Inferior parietal cortex (tissue), 1 donor: ENCODE results near the gene OR10A3.

Source experiments
- DNase-seq: peaks from one replicate; pipeline ENCODE4 v3.0.0-alpha.2; 2016; ENCODE audit errors: extremely low spot score

Gene OR10A3

DNA sequence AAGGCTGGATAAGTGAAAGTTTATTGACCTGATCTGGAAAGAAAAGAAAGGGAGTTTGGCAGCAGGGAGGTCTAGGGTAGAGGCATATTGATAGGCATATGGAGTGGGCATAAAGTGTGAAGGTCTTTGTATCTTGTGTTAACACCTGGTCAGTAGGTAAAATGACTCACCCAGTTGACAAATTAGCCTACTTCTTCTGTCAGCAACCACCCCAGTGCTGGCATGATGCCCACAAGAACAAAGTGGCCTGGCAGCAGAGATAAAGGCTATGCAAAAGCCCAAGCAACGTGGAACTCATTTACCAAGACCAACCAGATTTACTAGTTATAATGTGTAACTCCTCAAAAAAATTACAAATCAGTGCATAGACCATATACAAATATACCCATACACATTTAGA is 4.9 kb downstream of the OR10A3 start:
- no peak for DNase-seq

DNA sequence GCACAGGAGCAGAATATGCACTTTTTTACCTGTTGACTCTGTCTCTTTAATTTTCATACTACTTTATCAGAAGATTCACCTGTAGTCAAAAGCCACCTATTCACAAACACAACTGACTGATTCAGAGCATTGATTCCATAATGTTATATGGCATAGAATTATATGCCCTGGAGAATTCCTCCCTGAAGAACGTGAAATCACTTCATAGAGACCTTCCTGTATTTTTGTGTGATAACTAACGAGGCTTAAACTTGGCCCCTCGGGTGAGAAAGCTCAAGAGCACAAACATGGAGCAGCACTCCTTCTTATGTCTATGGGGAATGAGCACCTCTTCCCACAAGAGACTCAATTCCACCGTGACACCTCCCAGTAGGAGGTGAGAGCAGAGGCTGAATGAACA is 10.3 kb downstream of the OR10A3 start, which contains the start of gene OR10A6:
OR10A6 (minus strand) TSS at position 101 of the 400 bp plus-strand sequence. CDS start 2,606 bp downstream, outside the sequence.
- DNase-seq: no peak

DNA sequence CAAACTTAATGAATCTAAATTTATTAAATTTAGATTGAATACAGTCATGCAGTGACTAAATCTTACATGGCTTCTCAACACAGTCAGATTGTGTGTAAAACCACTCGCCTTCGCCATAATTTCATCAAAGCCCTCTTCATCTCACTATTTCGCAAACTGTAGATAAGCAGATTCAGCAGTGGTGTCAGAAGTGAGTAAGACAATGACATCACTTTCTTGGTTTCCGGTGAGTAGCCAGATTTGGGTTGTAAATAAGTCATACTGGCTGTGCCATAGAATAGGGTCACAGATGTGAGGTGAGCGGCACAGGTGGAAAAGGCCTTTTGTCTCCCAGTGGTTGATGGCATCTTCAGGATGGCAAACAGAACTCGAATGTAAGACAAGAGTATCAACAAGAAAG is 13.9 kb downstream of the OR10A3 start:
- no peak for DNase-seq

DNA sequence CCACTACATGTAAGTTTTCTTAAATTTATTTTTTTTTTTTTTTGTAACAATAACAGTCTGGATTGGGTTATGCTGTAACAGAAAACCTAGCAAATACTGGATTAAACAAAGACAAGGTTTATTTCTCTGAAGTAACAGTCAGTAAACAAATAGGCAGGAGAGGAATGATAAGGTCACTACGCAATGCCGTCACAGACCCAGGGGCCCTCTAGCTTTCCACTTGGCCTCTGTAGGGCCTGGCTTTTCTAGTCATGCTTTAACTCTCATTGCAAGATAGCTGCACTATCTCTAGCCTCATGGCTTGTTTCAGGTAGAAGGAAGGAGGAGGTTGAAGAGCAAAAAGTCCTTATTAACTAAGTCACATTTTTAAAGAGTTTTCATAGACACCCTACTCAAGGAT is 17.0 kb downstream of the OR10A3 start:
- no peak for DNase-seq

DNA sequence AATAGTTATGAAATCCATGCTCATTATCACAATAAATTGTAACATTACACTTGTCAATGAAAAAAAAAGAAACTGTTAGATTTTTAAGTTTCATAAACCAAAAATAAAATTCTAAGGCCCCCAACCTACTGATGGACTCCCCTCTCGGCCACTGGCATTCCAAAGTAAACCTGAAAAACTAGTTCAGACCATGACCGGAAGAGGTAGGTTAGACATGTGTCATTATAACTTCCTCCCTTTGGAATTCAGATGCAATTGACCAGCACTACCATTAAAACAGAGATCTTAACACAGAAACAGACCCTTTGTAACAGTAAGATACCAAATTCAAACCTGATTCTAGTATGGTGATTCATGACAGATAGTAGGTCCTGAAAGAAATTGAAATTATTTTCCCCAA is 23.4 kb downstream of the OR10A3 start:
- DNase-seq: no peak

DNA sequence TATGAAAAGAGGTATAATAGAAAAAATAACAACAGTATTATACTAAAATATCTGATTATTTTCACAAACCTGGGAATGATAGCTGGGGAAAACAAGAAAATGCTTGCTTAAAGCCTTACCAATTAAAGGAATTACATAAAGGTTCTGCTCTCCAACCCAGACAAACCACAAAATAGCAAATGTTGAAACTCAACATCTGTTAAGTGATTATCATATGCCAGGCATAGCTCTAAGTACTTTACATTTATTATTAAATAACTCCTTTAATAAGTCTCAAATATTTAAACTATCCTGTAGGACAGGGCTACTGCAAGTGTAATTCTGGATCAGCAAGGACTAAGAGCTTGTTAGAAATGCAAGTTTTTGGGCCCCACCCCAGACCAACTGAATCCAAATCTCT is 30.5 kb downstream of the OR10A3 start:
- DNase-seq: no peak

DNA sequence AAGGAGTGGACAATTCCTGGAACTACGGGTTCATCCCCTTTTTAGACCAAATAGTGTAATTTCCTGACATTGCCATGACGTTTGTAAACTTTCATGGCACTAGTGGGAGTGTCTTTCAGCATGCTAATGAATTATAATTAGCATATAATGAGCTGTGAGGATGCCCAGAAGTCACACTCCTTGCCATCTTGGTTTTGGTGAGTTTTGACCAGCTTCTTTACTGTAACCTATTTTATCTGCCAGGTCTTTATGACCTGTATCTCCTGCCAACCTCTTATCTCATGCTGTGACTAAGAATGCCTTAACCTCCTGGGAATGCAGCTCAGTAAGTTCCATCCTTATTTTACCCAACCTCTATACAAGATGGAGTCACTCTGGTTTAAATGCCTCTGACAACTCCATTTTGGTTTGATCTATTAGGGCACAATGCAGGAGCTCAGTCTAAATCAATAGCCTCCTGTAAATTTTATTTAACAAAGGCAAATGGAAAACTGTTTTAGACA is 31.2 kb downstream of the OR10A3 start:
- no peak for DNase-seq

DNA sequence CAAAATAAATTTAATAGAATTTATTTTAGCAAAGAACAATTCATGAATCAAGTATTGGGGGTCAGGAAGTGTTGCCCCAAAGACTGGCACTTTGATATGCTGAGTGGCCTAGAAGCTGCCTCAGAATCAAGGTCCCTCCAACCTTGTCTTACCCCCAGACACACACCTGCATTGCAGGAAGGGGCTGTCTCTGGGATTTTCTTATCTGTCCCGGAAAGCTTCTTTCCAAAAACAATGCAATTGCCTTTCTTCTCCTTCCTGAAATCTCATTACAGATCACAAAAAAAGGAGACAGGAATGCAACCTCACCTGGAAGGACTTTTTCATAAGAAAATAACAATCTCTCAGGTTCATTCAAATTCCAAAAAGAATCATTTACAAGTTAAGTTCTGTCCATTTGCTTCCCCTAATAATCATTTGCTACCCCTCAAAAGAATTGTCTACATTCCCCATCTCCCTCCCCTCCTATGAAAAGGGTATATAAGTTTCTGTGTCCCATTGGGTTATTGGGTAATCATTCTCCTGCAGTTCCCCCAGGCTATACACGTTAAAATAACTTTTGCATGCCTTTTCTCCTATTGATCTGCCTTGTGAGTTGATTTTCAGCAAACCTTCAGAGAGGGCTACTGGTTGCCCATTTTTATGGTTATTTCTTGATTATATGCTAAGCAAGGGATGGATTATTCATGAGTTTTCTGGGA is 31.8 kb downstream of the OR10A3 start:
- DNase-seq: no peak

DNA sequence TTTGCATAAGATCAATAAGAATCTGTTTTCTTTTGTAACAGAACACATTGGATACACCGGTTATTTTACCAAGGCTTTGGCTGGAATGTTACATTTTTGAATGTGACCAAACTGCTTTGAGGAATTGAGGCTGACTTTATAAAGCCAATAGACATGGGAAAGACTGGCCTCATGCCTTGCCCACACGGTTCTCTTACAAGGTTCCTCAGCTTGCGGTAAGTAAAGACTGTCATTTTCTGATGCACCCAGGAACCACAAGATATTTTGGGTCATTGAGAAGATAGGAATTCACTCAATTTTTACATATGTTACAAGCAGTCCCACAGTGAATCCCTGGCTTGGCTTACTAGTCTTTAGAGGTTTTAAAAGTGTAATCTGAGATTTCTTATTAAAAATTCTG is 34.4 kb downstream of the OR10A3 start:
- no peak for DNase-seq

DNA sequence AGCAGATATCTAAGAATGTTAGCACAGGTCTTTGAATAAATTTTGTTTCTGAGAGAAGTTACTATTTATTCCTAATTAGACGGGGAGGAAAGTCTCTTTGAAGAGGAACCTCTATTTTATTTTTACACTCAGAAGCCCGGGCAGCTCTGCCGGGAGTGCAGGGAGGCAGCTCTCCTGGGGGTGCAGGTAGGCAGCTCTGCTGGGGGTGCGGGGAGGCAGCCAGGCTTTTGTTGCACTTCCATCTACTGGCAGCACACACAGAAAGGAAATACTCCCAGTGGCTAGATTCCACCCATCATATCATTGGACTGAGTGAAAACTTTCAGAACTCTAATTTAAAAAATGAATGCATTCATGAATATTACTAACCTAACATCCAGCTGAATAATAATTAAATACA is 35.0 kb downstream of the OR10A3 start:
- DNase-seq: no peak

DNA sequence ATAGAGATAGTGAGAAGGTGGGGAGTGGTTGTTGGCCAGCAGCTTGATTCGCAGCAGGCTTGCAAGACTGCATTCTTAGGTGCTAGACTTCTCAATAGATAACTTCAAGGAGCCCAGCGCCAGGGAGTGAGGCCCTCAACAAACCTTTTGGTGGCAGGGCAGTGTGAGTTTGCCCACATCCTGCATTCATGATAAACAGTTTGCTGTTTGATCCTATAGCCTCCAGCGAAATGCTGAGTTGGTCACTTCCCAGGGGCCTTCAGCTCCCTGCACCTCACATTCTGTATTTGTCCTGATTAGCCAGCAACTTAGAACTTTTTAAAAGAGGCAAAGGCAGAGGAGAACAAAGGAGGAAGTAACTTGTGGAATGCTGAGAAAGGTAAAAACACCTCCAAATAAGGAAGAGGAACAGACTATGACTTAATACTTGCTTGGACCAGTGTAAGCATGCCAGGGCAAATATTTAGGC is 35.5 kb downstream of the OR10A3 start:
- DNase-seq: no peak

DNA sequence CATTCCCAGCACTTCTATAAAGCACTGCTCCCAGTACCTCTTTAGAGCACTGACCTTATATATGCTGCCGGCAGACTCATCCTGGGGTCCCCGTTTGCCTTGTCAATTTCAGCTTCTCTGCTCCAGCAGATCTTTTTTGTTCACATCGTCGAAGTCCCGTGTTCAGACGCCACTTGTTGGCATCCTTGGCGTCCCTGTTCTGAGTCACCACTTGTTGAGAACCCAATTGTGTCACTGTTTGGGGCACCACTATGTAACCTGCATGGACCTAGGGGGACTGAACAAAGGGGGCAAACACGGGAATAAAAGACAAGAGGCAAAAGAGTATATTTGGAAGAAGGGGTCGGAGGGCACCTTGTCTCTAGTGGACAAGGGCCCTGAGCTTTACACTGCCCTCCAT is 36.0 kb downstream of the OR10A3 start:
- DNase-seq: no peak

DNA sequence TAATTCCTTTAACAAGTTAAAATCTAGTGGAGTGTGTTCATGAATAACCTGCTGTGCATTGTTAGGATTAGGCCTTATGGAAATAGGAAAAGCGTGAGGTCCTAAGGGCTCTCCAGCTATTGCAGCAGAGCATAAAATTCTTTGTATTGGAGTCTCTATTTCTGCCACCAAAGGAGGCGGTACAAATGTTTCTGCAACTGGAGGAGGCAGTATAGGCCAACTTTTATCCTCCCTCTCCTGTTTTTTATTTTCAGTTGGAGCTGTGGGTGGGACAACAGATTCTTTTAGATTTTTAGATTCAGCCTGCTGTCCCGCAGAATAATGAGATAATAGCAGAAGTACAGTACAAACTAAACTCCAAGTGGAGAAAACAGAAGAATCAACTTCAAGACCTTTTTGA is 36.6 kb downstream of the OR10A3 start:
- no peak for DNase-seq

DNA sequence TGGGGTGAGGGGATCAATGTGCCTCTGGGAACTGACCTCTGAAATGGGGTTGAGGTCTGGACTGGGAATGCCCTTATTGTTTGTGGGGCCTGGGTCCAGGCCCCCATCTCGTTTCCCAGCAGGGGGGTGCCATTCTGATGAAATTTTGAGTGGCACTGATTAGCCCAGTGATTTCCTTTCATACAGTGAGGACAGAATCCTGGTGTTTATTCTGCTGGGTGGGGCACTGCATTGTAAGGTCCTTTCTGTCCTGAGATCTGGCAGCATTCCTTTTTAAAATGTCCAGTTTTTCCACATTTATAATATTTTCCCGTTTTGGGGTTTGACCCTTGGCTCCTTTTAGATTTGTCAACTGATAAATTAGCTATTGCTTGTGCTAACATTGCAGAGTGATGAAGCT is 37.6 kb downstream of the OR10A3 start:
- no peak for DNase-seq

DNA sequence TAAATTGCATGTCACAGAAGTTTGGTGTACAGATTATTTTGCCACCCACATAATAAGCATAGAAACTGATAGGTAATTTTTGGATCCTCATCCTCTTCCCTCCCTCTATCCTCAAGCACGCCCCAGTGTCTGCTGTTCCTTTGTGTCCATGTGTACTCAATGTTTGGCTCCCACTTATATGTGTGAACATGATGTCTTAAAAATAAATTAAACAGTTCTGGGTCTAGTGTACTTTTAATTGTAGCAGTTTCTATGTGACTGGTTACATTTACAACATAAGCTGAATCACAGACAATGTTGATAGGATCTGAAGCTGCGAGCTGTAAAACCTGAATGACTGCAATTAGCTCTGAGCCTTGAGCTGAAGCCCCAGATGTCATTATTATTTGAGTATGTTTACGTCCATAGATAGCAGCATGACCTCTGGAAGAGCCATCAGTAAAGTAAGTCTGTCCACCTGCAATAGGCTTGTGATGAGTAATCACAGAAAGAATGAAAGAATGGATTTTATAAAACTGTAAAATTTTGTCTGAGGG is 40.1 kb downstream of the OR10A3 start:
- no peak for DNase-seq

DNA sequence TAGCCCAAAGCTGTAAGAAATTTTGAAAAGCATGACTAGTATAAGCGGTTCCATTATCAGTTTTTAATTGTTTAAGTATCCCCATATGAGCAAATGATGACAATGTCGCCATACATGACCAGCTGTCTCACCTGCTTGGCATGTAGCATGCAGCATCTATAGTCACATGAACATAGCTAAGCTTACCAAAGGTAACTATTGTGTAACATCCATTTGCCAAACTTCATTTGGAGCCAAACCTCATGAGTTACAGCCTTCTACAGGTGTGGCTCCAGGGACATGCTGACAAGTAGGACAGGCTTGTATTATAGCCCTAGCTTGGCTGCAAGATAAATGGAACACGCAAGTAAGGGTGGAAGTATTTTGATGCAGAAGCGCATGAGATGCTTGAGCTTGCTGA is 40.8 kb downstream of the OR10A3 start:
- DNase-seq: no peak

DNA sequence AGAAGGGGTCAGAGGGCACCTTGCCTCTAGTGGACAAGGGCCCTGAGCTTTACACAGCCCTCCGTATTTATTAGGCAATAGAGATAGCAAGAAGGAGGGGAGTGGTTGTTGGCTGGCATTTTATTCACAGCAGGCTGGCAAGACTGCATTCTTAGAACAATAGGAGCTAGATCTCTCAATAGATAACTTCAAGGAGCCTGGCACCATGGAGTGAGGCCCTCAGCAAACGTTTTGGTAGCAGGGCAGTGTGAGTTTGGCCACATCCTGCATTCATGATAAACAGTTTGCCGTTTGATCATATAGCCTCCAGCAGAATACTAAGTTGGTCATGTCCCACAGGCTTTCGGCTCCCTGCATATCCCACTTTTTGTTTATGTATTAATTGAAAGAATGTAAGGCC is 42.1 kb downstream of the OR10A3 start:
- DNase-seq: no peak

DNA sequence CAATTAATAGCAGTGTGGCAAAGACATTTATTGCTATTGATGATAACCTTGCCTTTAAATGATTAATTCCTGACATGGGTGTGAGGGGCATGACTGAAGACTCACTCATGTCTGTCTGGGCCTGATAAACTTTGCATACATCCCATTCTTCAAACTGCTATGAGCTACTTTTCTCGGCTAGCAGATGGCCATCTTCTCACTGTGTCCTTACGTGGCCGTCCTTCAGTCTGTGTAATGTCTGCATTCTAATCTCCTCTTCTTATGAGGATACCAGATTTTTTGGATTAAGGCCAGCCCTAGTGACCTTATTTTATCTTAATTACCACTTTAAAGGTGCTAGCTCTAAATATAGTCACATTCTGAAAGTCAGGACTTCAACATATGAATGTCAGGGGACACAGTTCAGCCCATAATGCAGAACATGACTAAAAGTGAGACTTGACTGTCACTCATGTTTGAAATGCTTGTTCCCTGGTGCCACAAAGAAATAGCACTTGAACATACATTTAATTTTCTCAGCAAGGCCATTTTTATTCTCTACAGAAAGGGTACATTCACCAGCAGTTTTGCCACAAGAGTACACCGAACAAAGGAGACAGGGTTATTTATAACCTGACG is 42.7 kb downstream of the OR10A3 start:
- DNase-seq: no peak

DNA sequence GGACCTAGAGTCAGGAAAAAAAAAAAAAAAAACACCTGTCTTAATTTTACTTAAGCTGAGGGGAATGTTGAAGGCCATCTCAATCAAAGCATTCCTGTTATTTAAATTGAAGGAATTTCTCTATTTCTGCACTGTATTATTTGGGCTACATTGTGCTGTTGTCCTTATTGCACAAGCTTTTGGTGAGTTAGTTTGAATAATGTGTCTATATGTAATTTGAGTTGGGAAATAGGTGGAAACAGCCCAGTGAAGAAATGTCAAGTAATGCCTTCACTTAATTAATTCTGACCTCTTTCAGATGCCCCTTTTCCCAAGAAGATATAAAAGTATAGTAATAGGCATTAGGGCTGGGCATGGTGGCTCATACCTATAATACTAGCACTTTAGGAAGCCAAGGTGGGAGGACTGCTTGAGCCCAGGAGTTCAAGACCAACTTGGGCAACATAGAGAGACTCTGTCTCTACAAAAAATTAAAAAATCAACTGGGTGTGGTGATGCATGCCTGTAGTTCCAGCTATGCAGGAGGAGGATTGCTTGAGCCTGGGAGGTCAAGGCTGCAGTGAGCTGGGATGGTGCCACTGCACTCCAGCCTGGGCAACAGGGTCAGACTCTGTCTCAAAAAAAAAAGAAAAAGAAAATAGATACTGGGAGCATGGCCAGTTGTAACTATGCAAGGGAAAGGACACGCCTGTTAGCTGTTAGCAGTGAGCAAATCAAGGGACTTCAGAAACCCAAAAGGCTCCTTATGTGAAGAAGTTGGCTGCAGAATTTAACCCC is 45.3 kb downstream of the OR10A3 start:
- DNase-seq: no peak

DNA sequence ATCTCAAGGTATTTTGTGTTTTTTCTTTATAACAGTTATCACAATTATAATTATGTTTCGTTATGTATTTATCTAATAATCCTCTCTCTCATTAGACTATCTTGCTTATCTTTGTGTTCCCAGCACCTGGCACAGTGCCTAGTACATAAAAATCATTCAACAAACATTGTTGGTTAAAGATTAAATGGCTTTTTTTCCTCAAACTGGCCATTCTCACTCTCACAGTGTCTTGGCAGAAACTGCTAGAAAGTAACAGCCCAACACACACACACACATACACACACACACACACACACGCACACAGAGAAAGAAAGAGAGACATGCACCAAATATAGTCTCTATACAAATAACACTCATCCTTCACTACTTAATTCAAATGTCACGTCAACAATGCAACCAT is 47.3 kb downstream of the OR10A3 start:
- DNase-seq: no peak

DNA sequence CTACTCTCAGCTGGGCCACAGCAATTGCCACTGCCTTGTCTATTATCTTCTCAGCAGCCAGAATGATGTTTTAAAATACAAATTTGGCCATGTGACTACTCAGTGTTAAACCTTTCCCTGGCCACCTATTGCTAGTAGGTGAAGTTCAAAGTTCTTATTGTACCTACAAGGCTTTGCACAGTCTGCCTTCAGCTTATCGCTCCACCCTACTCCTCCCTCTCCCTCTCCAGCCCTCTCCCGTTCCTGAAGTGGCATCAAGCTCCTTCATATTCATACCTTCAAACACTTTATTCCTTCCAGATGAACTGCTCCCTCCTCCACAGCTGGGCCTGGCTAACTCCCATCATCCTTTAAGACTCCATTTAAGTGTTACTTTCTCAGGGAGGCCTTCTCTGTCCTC is 47.7 kb downstream of the OR10A3 start:
- DNase-seq: no peak

DNA sequence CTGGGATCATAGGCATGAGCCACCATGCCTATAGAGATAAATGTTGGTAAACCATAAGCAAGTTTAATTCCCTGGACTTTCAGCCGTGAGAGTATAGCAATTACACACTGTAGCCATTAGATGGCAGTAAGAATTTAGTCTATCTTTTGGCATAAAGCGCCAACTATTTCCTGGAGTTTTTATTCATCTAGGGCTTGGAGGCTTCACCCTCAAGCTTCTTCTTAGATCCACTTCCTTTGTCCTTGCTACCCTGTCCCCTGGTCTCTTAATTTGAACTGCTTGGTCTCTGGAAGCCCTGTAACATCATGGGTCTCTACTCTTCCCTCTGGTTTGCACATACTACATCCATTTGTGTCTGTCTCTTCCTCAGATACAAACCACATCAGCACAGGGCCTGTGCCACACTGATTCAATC is 48.7 kb downstream of the OR10A3 start:
- peak; percentile 75 for DNase-seq
